ENCODE measurements around the gene LRP1B.

Gene LRP1B

GRCh38 chr2:141582213-141582612 lies 548.6 kb downstream of the LRP1B start:
- TF ChIP-seq EZH2phosphoT487 (IDR thresholded peaks at IDR 0.05; ENCODE audit: borderline replicate concordance, low read length), result no peak
- no peak for TF ChIP-seq CTCF (IDR thresholded peaks at IDR 0.05; ENCODE audit: low read depth, low read length, poor library complexity, severe bottlenecking)
- no peaks in the 10 kb centered on the region for H3K4me1 ChIP-seq (ENCODE audit: control insufficient read depth, low read length)

GRCh38 chr2:141579071-141579470 lies 551.7 kb downstream of the LRP1B start:
- no peaks in the 10 kb centered on the region for H3K9me3 ChIP-seq (ENCODE audit: control insufficient read depth, insufficient read depth, low read length)
- H3K27me3 ChIP-seq (ENCODE audit: control insufficient read depth, low read length), result no peaks in the 10 kb centered on the region
- H3K4me2 ChIP-seq (ENCODE audit: low read length), result no peak overlapping the region
- no peaks in the 10 kb centered on the region for H3K4me1 ChIP-seq (ENCODE audit: control insufficient read depth, low read length)
- no peak overlapping the region for H3K27ac ChIP-seq (ENCODE audit: low read depth, low read length)
- H3K79me2 ChIP-seq (ENCODE audit: control insufficient read depth, low read length), result no peaks in the 10 kb centered on the region
- H4K20me1 ChIP-seq (ENCODE audit: control insufficient read depth, insufficient read depth, low read depth, low read length), result no peaks in the 10 kb centered on the region
- TF ChIP-seq EZH2phosphoT487 (IDR thresholded peaks at IDR 0.05; ENCODE audit: borderline replicate concordance, low read length) (no peak), CTCF (IDR thresholded peaks at IDR 0.05; ENCODE audit: low read depth, low read length, poor library complexity, severe bottlenecking) (no peak)
- H3K9me2 ChIP-seq (replicated peaks; ENCODE audit: control insufficient read depth, low read length), result no peaks in the 10 kb centered on the region
- no peaks in the 10 kb centered on the region for H3K36me3 ChIP-seq (ENCODE audit: control insufficient read depth, low read length)
- H3F3A ChIP-seq (ENCODE audit: control insufficient read depth, insufficient read depth), result no peaks in the 10 kb centered on the region
- H3K4me3 ChIP-seq (ENCODE audit: low read length), result no peak overlapping the region

More at GRCh38 chr2:141582213-141582612, 548.6 kb downstream of the LRP1B start:
- Histone ChIP-seq H3K79me2 (ENCODE audit: control insufficient read depth, low read length) (no peaks in the 10 kb centered on the region), H4K20me1 (ENCODE audit: control insufficient read depth, insufficient read depth, low read depth, low read length) (no peaks in the 10 kb centered on the region), H3K4me3 (ENCODE audit: low read length) (no peak overlapping the region), H3F3A (ENCODE audit: control insufficient read depth, insufficient read depth) (no peaks in the 10 kb centered on the region), H3K27ac (ENCODE audit: low read depth, low read length) (no peak overlapping the region), H3K4me2 (ENCODE audit: low read length) (no peak overlapping the region), H3K9me3 (ENCODE audit: control insufficient read depth, insufficient read depth, low read length) (no peaks in the 10 kb centered on the region), H3K36me3 (ENCODE audit: control insufficient read depth, low read length) (no peaks in the 10 kb centered on the region), H3K27me3 (ENCODE audit: control insufficient read depth, low read length) (no peaks in the 10 kb centered on the region), H3K9me2 (replicated peaks; ENCODE audit: control insufficient read depth, low read length) (no peaks in the 10 kb centered on the region)

DNA sequence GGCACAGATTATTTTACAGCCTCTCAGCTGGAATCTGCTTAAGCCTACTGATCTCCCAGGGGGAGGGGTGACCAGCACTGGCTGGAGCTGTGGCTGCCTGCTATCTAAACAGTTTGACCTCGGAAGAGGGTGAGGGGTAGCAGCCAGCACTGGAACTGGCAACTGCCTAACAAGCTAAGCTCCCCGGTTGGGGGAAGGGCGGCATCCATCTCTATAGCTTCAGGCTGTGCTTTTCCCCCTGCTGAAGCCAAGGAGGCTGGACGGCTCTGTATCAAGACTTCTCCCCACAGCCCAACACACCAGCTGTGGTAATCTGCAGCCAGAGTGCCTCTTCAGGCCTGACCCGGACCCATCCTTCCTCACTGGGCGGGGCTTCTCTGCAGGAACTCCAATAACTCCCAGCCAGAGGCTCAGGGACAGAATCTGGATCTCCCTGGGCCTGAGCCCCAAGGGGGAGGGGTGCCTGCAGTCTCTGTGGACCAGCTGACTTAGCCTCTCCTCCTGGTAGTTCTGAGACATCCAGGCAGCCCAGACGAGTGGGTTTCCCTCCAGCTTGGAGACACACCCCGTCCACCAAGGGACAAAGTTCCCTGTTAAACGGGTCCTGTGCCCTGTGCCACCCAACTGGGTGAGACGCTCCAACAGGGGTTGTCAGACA lies 560.2 kb downstream of the LRP1B start:
- Histone ChIP-seq H3K9me3 (ENCODE audit: control insufficient read depth, insufficient read depth, low read length) (no peaks in the 10 kb centered on the region), H3K27me3 (ENCODE audit: control insufficient read depth, low read length) (no peaks in the 10 kb centered on the region), H3F3A (ENCODE audit: control insufficient read depth, insufficient read depth) (no peaks in the 10 kb centered on the region), H3K4me2 (ENCODE audit: low read length) (no peak overlapping the region), H3K4me1 (ENCODE audit: control insufficient read depth, low read length) (no peaks in the 10 kb centered on the region), H3K36me3 (ENCODE audit: control insufficient read depth, low read length) (no peaks in the 10 kb centered on the region), H3K4me3 (ENCODE audit: low read length) (no peak overlapping the region), H3K27ac (ENCODE audit: low read depth, low read length) (no peak overlapping the region), H4K20me1 (ENCODE audit: control insufficient read depth, insufficient read depth, low read depth, low read length) (no peaks in the 10 kb centered on the region), H3K9me2 (replicated peaks; ENCODE audit: control insufficient read depth, low read length) (no peaks in the 10 kb centered on the region), H3K79me2 (ENCODE audit: control insufficient read depth, low read length) (no peaks in the 10 kb centered on the region)
- TF ChIP-seq EZH2phosphoT487 (IDR thresholded peaks at IDR 0.05; ENCODE audit: borderline replicate concordance, low read length) (no peak), CTCF (IDR thresholded peaks at IDR 0.05; ENCODE audit: low read depth, low read length, poor library complexity, severe bottlenecking) (no peak)
